Ramos (cell line): ENCODE results near the gene TP53BP2.

Experiments
- in situ Hi-C: fragments of 300-500 bp; cut with MboI; formaldehyde crosslinking; loops from one replicate; pipeline ENCODE4 v1.14.3; 2022; ENCODE audit warnings: low sequenced_read_pairs; ENCODE audit not compliant: unreplicated experiment

TP53BP2 gene

DNA sequence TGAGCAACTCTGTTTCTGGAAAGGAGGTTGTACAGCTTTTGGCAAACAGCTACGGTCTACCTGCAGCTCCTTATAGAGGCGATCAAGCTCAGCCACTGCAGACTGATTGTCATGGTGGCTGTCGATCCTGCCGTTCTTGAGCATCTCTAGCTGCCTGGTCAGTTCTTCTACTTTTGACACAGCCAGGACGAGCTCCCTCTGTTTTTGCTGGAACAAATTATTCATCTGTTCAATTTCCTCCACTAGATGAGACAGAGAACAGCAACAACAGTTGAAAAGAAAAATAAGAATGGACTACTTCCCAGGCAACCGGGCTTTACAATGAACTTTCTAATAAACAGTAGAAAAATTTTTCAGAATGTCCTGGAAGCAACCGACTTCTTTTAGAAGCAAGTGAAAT, 42.5 kb downstream of the TP53BP2 start:
- in situ Hi-C loops, result loop anchor here (25.0 kb wide), 1 partner anchor 534 kb away; the partner anchor contains the start of gene NVL

DNA sequence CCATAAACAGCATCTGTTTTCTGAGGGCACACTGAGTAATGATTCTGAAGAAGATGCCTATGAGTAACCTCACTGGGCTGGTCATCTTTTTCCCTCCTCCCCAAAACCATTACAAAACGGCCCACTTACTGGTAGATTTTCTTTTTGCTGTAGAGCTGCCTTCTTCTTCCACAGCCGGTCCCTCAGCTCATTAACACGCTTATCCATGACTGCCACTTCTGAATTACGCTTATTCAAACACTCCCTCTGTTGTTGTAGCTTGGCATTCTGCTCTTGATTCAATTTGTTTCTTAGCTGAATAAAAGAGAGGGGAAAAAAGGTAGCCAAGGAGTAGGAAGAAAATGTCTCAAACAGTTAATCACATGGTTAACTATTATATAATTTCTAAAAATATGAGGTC, 43.1 kb downstream of the TP53BP2 start:
- in situ Hi-C loops, result loop anchor here (25.0 kb wide), 1 partner anchor 535 kb away; the partner anchor contains the start of gene NVL

GRCh38 chr1:223802032-223802431, 43.7 kb downstream of the TP53BP2 start:
- in situ Hi-C loops, result loop anchor here (25.0 kb wide), 1 partner anchor 535 kb away; the partner anchor contains the start of gene NVL

DNA sequence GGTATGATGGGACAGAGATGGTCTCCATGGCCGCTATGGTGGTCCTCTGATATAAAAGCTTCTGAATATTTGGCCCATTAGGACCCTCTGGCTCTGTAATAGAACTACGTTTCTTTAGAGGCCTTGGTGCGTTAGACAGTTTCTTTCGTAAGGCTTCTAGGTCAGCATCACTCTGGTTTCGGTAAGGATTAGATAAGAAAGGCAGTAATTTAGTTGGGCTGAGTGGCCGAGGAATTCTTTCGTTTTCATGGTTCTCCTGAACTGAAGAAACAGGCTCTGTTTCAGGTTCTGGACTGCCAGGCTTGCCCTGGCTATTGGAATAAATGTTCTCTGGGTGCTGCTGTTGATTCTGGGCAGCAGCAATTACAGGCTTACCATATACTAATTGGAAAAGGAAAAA, 49.5 kb downstream of the TP53BP2 start:
- in situ Hi-C loops, result no loop called here

DNA sequence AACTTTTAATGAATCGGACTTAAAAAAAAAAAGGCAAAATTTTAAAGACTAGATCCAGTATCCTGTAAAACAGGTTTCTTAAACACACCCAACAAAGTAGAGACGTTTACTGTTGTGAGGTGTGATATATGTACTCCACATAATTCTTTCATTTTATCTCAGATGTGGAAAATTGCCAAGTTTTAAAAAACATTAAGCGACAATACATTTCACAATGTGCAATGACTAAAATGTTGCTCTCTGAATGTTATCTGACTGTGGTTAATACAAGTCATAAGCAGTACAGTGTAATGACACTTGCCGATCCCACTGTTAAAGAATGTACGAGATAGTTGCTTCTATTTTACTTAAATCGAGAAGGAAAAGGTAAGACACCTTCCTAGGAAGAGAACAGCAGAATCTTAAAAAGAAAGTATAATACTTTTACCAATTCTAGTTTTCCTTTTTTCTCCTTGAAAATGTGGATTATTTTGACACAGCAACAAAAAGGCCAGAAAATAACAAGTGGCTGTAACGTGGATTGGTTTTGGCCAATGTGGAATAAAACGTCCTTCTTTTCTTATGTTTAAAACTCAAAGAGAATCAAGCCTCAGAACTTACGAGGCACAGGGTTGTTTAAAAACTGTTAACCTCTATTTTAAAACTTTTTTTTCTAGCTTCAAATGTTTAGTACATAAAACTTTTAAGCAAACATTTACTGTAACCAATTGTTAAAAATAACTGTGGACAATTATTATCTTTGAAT, 51.4 kb downstream of the TP53BP2 start:
- in situ Hi-C loops, result no loop called here

DNA sequence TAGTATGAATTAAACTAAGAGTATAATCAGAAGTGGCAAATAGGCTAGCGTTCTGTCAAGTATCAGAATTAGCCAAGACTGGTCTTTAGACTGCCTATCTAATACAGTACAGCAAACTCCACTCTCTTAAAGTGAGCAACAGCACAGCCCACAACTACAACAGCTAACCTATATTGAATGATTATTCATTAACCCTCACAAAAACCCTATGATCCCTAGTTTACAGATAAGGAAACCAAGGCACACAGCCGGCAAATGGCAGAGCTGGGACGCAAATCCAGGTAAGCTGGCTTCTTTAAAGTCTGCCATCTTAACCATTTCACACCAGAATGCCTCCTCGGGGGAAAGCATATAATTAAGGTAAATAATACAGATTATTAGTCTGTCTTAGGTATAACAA, 52.0 kb downstream of the TP53BP2 start:
- in situ Hi-C loops, result no loop called here

DNA sequence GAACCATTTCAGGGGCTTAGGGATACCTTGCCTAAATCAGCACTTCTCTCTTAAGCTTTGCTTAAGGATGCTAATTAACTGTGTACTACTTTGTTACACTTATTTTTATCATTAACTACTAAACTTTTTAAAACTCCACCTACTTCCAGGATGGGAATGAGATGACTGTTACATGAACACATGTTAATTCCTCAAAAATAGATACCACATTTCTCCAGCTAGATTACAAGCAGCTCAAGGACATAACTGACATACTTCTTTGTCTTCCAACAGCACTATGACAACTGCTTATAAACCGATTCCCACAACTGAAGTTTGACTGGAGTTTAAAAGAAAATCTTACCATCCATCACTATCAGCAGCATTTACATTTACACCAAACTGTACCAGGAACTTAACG, 53.7 kb downstream of the TP53BP2 start:
- in situ Hi-C loops, result no loop called here

GRCh38 chr1:223788746-223789415, 56.9 kb downstream of the TP53BP2 start:
- in situ Hi-C loops, result no loop called here

GRCh38 chr1:223785808-223786207, 59.9 kb downstream of the TP53BP2 start:
- in situ Hi-C loops, result no loop called here

DNA sequence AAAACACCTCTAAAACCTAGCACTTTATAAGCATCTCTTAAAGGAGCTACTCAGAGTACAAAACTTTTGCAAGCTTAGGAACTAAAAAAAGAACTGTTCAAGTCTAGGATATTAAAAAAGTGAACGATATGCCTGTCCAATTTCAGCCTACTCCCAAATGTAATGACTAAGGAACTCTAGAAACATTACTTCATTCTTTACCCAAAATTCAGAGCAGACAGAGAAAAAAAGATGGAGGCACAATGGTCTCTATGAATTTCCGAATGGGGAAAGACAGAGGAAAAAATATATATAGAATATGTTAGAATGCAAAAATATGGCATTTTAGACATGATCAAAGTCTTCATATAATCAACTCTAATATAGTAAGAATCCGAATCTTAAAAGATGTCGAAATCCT, 61.2 kb downstream of the TP53BP2 start:
- in situ Hi-C loops, result no loop called here

GRCh38 chr1:223783676-223784075, 62.1 kb downstream of the TP53BP2 start:
- in situ Hi-C loops, result no loop called here

DNA sequence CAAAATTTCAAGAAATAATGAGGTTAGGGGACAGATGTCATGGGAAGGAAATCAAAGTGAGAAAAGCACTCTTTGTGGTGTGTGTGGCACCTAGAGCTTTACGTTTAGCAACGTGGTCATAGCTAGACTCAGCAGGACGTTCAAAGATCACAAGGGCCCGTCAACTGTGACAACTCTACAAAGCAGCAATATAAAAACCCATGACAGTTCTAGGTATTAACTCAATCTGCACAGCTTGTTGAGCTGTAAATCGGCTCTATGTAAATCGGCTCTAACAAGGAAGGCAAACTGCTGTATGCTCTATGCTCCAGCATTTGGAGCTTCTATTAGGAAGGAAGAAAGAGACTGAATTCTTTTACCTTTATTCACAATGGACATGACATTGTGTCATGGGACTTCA, 64.8 kb downstream of the TP53BP2 start:
- in situ Hi-C loops, result no loop called here

- in situ Hi-C loops, result no loop called here
Observed at GRCh38 chr1:223780318-223780717, 65.4 kb downstream of the TP53BP2 start.

DNA sequence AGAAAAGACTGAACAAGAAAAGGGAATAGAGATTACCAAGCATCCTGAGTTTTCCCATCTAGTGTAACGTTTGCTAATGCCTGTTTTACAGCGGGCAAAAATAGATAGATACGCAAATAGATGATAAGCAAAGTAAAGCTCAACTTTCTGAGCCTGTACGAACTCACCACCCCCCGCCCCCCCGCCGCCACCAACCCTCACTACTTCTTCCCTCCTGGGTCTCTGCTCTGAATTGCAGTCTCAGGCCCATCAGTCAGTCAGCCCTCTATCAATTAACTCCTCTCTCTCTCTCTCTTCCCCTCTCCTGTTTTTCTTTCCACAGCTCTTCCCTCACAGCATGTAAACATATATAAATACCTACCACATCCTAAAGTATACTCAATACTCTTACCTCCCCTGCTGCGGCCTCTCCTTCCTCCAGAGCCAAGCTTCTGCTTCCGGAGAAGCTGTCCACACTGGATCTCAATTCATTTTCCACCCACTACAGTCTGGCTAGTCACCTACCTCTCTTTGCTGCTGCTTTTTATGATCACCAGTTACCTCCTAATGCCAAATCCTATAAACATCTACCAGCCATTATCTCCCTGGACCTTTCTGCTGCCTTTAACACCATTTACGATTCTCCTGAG, 68.8 kb downstream of the TP53BP2 start:
- in situ Hi-C loops, result no loop called here

GRCh38 chr1:223776075-223776814, 69.5 kb downstream of the TP53BP2 start:
- in situ Hi-C loops, result no loop called here

DNA sequence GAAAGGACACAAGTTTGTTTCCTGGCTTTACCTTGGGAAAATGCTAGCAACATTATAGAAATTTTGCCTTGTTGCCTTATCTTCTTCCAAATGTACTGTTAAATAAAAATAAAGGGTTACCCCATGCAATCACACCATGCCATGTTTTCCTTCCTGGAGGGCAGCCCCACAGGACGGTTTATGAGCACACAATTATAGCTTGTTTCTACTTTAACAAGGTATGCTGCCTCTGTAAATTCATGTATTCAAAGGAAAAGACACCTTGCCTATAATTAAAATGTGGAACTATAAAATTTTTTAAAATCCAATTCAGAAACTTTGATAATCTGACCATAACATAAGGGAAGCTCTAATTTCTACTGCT, 70.1 kb downstream of the TP53BP2 start:
- in situ Hi-C loops, result no loop called here

DNA sequence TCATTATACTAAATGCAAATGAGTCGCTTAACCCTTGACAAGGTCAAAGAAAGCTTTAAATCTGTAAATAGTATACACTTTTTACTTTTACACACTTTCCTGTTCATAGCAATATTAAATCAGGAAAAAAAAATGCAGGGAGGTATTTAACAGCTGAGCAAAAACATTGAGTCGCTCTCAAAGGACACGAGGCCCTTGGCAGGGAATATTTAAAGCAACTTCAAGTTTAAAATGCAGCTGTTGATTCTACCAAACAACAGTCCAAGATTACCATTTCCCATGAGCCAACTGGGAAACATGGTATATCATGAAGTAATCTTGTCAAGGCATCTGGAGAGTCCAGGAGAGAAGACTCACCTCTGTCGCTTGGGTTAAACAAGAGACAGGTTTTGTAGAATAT, 70.7 kb downstream of the TP53BP2 start:
- in situ Hi-C loops, result no loop called here

DNA sequence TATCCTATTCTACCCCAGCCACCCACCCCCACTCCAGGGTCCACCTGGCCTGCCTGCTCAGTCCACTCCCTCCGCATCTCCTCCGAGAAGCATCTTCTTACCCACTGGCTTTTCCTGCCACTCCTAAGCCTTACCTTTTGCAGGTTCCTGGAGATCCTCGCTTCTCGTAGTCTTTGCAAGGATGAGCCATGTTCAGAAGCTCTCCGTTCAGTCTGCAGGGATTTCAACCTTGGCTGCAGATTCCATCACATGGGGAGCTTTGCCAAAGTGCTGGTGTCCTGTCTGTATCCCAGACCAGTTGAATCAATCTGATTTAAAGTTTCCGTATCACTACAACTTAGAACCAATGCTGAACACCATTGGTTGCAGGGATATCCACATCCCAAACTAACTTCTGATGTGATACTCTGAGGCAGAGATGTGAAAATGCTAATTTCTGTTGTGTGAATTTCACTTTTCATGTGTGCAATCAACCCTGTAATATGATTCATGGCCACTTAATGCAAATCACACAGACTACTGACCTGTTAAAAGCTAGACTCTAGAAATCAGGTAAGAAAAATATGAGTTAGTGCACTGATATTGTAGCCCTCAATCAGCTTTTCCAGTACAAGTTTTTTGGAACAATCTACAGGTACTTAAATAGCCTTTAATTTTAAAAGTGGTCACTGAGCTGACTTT, 71.5 kb downstream of the TP53BP2 start:
- in situ Hi-C loops, result no loop called here

GRCh38 chr1:223772771-223773160, 73.0 kb downstream of the TP53BP2 start:
- in situ Hi-C loops, result no loop called here
